ENCODE measurements around the gene PELI2.

PELI2 gene

GRCh38 chr14:56099081-56099797 lies 19.0 kb upstream of the PELI2 start:
- H3K36me3 ChIP-seq, result no peaks in the 10 kb centered on the region

GRCh38 chr14:56100556-56100955 lies 17.7 kb upstream of the PELI2 start:
- Histone ChIP-seq H3K27me3 (peaks cover 3% of the 10 kb centered on the region; the same call in 1 of the 2 replicates), H3K4me3 (ENCODE audit: low read depth, low read length) (no peak overlapping the region), H3K9me3 (no peaks in the 10 kb centered on the region), H3K36me3 (no peaks in the 10 kb centered on the region), H3K4me1 (peaks cover 14% of the 10 kb centered on the region)
- no peak for DNase-seq
- TF ChIP-seq, protein P1, sequence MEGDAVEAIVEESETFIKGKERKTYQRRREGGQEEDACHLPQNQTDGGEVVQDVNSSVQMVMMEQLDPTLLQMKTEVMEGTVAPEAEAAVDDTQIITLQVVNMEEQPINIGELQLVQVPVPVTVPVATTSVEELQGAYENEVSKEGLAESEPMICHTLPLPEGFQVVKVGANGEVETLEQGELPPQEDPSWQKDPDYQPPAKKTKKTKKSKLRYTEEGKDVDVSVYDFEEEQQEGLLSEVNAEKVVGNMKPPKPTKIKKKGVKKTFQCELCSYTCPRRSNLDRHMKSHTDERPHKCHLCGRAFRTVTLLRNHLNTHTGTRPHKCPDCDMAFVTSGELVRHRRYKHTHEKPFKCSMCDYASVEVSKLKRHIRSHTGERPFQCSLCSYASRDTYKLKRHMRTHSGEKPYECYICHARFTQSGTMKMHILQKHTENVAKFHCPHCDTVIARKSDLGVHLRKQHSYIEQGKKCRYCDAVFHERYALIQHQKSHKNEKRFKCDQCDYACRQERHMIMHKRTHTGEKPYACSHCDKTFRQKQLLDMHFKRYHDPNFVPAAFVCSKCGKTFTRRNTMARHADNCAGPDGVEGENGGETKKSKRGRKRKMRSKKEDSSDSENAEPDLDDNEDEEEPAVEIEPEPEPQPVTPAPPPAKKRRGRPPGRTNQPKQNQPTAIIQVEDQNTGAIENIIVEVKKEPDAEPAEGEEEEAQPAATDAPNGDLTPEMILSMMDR (IDR thresholded peaks at IDR 0.05; ENCODE audit: low read depth, low read length), result no peak

More at GRCh38 chr14:56099081-56099797, 19.0 kb upstream of the PELI2 start:
- no peaks in the 10 kb centered on the region for H3K9me3 ChIP-seq
- TF ChIP-seq, protein P1 (IDR thresholded peaks at IDR 0.05; ENCODE audit: low read depth, low read length), result no peak
- no peak for DNase-seq
- peaks cover 3% of the 10 kb centered on the region; the same call in 1 of the 2 replicates for H3K27me3 ChIP-seq
- peaks cover 14% of the 10 kb centered on the region for H3K4me1 ChIP-seq
- no peak overlapping the region for H3K4me3 ChIP-seq (ENCODE audit: low read depth, low read length)

DNA sequence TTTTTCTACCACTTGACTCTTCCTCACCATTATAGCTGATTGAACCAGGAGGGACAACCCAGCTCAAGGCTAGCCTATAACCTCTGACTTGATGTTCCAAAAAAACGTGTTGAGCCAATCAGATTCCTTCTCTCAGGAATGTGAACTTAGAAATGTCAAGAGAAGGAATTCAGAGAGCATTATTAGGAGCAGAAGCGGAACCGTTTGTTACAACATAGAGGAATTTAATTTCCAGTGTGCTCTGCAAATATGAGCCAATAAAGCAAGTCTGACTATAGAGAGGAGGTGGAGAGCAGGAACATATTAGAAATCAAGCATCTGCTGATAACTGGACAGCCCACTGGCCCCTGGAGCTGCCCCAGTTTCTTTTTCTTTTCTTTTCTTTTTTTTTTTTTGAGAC lies 15.3 kb upstream of the PELI2 start:
- no peak for DNase-seq
- TF ChIP-seq, protein P1 (IDR thresholded peaks at IDR 0.05; ENCODE audit: low read depth, low read length), result no peak
- no peaks in the 10 kb centered on the region for H3K9me3 ChIP-seq
- no peaks in the 10 kb centered on the region for H3K36me3 ChIP-seq
- peaks cover 3% of the 10 kb centered on the region; the same call in 1 of the 2 replicates for H3K27me3 ChIP-seq
- peaks cover 14% of the 10 kb centered on the region for H3K4me1 ChIP-seq
- no peak overlapping the region for H3K4me3 ChIP-seq (ENCODE audit: low read depth, low read length)

- H3K4me3 ChIP-seq (ENCODE audit: low read depth, low read length), result no peak overlapping the region
- H3K9me3 ChIP-seq, result no peaks in the 10 kb centered on the region
- TF ChIP-seq, protein P1 (IDR thresholded peaks at IDR 0.05; ENCODE audit: low read depth, low read length), result no peak
These were observed 10.6 kb upstream of the PELI2 start for GRCh38 chr14:56107615-56108014.

DNA sequence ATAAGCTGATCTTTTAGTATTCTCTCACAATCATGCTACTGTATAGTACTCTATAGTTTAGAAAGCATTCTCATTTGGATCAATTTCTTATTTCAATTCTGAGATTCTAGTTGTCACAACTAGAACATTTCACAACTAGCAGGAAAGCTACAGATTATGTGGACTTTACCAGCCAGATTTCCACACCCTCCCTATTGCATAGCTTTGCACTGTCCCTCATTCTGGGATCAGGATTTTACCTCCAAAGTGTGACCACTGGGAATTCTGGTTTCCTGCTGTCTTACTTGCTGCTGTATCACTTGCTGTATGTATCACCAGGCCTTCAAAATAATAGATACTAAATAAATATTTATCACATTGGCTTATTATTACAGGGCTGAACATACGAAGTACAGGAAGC lies 10.2 kb upstream of the PELI2 start:
- H3K4me1 ChIP-seq, result no peaks in the 10 kb centered on the region
- no peak overlapping the region for H3K4me3 ChIP-seq (ENCODE audit: low read depth, low read length)
- DNase-seq, result no peak
- no peaks in the 10 kb centered on the region; the same call in 1 of the 2 replicates for H3K27me3 ChIP-seq
- TF ChIP-seq, protein P1 (IDR thresholded peaks at IDR 0.05; ENCODE audit: low read depth, low read length), result no peak
- no peaks in the 10 kb centered on the region for H3K36me3 ChIP-seq
- H3K9me3 ChIP-seq, result no peaks in the 10 kb centered on the region

More at GRCh38 chr14:56107615-56108014, 10.6 kb upstream of the PELI2 start:
- Histone ChIP-seq H3K36me3 (no peaks in the 10 kb centered on the region), H3K27me3 (no peaks in the 10 kb centered on the region; the same call in 1 of the 2 replicates), H3K4me1 (no peaks in the 10 kb centered on the region)
- DNase-seq, result no peak

- TF ChIP-seq, protein P1 (IDR thresholded peaks at IDR 0.05; ENCODE audit: low read depth, low read length), result no peak
- H3K27me3 ChIP-seq, result peaks cover 7% of the 10 kb centered on the region; the same call in 1 of the 2 replicates
- no peaks in the 10 kb centered on the region for H3K9me3 ChIP-seq
- no peaks in the 10 kb centered on the region; the same call in 1 of the 2 replicates for H3K4me1 ChIP-seq
- DNase-seq, result no peak
- H3K36me3 ChIP-seq, result no peaks in the 10 kb centered on the region
- no peak overlapping the region for H3K4me3 ChIP-seq (ENCODE audit: low read depth, low read length)
These were observed 5.4 kb upstream of the PELI2 start for GRCh38 chr14:56112781-56113180.

Data from BE2C (cell line).